H1 (cell line): ENCODE data around the gene ADTRP. TPM values are rescaled to one million over a fixed set of nuclear protein-coding genes. Genes with fewer than 3 reads are reported as not detected.

Source experiments
- CTCF ChIA-PET: fragments of 300-600 bp; sonication (Branson Sonifier 250); formaldehyde crosslinking; loops from one replicate; lab custom pipeline; 2021; ENCODE audit not compliant: partially characterized antibody; lab: Charles Lee
- POLR2A ChIA-PET: fragments of 300-600 bp; sonication (Branson Sonifier 250); formaldehyde crosslinking; loops from one replicate; lab custom pipeline; 2021; ENCODE audit warnings: inconsistent platforms; ENCODE audit not compliant: partially characterized antibody; lab: Charles Lee
- DNase-seq, 2 experiments: peaks; one replicate each; pipeline versions ENCODE4 v3.0.0 to v3.0.0-alpha.2; 2010 to 2022; ENCODE audit warnings: low spot score in 2 of 2, low read depth in 1 of 2, mixed read lengths in 1 of 2
- FAIRE-seq: peaks from 2 replicates; lab custom pipeline; 2011; peaks lifted over from hg19 to GRCh38; lab: Jason Lieb, UNC
- H2AFZ ChIP-seq: 2 replicates; pipeline ENCODE4 v1.8.1; 2012; ENCODE audit warnings: low read length, inconsistent platforms
- H2AK5ac ChIP-seq: 2 replicates; pipeline ENCODE4 v1.6.1; 2013; ENCODE audit warnings: low read depth, low read length
- H2BK120ac ChIP-seq: replicated peaks from 2 replicates; pipeline ENCODE3; 2013; ENCODE audit warnings: low read depth, low read length, inconsistent platforms
- H2BK12ac ChIP-seq: 2 replicates; pipeline ENCODE4 v1.6.1; 2013; ENCODE audit warnings: low read depth, low read length
- H2BK15ac ChIP-seq: 2 replicates; pipeline ENCODE4 v1.6.1; 2013; ENCODE audit warnings: low read length
- H2BK20ac ChIP-seq: 2 replicates; pipeline ENCODE4 v1.6.1; 2013; ENCODE audit warnings: low read length
- H2BK5ac ChIP-seq: 2 replicates; pipeline ENCODE4 v1.6.1; 2013; ENCODE audit warnings: low read depth, low read length
- H3K14ac ChIP-seq: 2 replicates; pipeline ENCODE4 v1.6.1; 2013; ENCODE audit warnings: inconsistent platforms; ENCODE audit not compliant: insufficient read length
- H3K18ac ChIP-seq: 2 replicates; pipeline ENCODE4 v1.6.1; 2013; ENCODE audit warnings: low read length; ENCODE audit errors: extremely low read depth
- H3K23ac ChIP-seq: 2 replicates; pipeline ENCODE4 v1.6.1; 2013; ENCODE audit warnings: inconsistent platforms; ENCODE audit not compliant: insufficient read length
- H3K23me2 ChIP-seq: 2 replicates; pipeline ENCODE4 v1.6.1; 2013; ENCODE audit warnings: low read depth, low read length
- H3K27ac ChIP-seq: 2 replicates; pipeline ENCODE4 v1.6.1; 2011; ENCODE audit warnings: low read depth, low read length, inconsistent platforms
- H3K27me3 ChIP-seq, 4 experiments: replicated peaks in 1 of 4; 1 replicate in 1 of 4; 2 replicates in 3 of 4; pipeline versions ENCODE4 v1.6.1 to v1.8.1; 2011 to 2013; ENCODE audit warnings: low read length in 3 of 4, mild to moderate bottlenecking in 3 of 4, inconsistent platforms in 2 of 4, mixed read lengths in 2 of 4, moderate library complexity in 1 of 4; ENCODE audit not compliant: control insufficient read depth in 3 of 4, insufficient read depth in 3 of 4; ENCODE audit errors: extremely low read depth in 1 of 4
- H3K36me3 ChIP-seq, 4 experiments: 2 replicates each; pipeline versions ENCODE4 v1.6.1 to v1.8.1; 2011 to 2013; ENCODE audit warnings: mild to moderate bottlenecking in 4 of 4, low read length in 3 of 4, moderate library complexity in 2 of 4, control low read depth in 1 of 4, inconsistent platforms in 1 of 4; ENCODE audit not compliant: insufficient read depth in 4 of 4, control insufficient read depth in 2 of 4
- H3K4ac ChIP-seq: replicated peaks from 2 replicates; pipeline ENCODE3; 2013; ENCODE audit warnings: low read length, low read depth, mixed read lengths, inconsistent platforms; ENCODE audit not compliant: insufficient read length
- H3K4me1 ChIP-seq, 4 experiments: replicated peaks in 1 of 4; 1 replicate in 1 of 4; 2 replicates in 3 of 4; pipeline versions ENCODE4 v1.6.1 to v1.8.1; 2011 to 2013; ENCODE audit warnings: low read length in 3 of 4, inconsistent platforms in 2 of 4, mixed read lengths in 1 of 4; ENCODE audit not compliant: insufficient read depth in 4 of 4, control insufficient read depth in 3 of 4
- H3K4me2 ChIP-seq, 2 experiments: 2 replicates each; pipeline versions ENCODE4 v1.6.1 to v1.8.1; 2011 to 2013; ENCODE audit warnings: low read depth in 2 of 2, low read length in 2 of 2, control low read depth in 1 of 2, inconsistent platforms in 1 of 2, mild to moderate bottlenecking in 1 of 2; ENCODE audit not compliant: insufficient read depth in 1 of 2
- H3K4me3 ChIP-seq, 4 experiments: fragments of 200-600, 300-600 bp in 1 of 4; sonication (generic), shearing (Covaris generic), sonication (Bioruptor Twin) in 1 of 4; 2 replicates each; pipeline versions ENCODE4 v1.5.1 to v1.8.1; 2011 to 2016; ENCODE audit warnings: low read length in 4 of 4, low read depth in 3 of 4, control low read depth in 2 of 4, inconsistent platforms in 2 of 4, mild to moderate bottlenecking in 2 of 4, mixed read lengths in 1 of 4, moderate library complexity in 1 of 4; ENCODE audit not compliant: insufficient read depth in 2 of 4; ENCODE audit errors: extremely low read depth in 1 of 4
- H3K56ac ChIP-seq: replicated peaks from 2 replicates; pipeline ENCODE3; 2013; ENCODE audit warnings: low read depth, mild to moderate bottlenecking, mixed read lengths, low read length, inconsistent platforms; ENCODE audit not compliant: insufficient read length
- H3K79me1 ChIP-seq: 2 replicates; pipeline ENCODE4 v1.6.1; 2013; ENCODE audit warnings: low read depth, low read length, control low read depth
- H3K79me2 ChIP-seq, 2 experiments: 2 replicates each; pipeline versions ENCODE4 v1.6.1 to v1.8.1; 2012 to 2013; ENCODE audit warnings: low read length in 2 of 2, mild to moderate bottlenecking in 2 of 2, inconsistent platforms in 1 of 2; ENCODE audit not compliant: insufficient read depth in 2 of 2, control insufficient read depth in 1 of 2
- H3K9ac ChIP-seq, 4 experiments: replicated peaks in 1 of 4; 1 replicate in 1 of 4; 2 replicates in 3 of 4; pipeline versions ENCODE4 v1.6.1 to v1.8.1; 2011 to 2013; ENCODE audit warnings: low read depth in 3 of 4, low read length in 3 of 4, control low read depth in 2 of 4, mild to moderate bottlenecking in 2 of 4, moderate library complexity in 2 of 4, inconsistent platforms in 1 of 4; ENCODE audit errors: extremely low read depth in 1 of 4
- H3K9me3 ChIP-seq, 2 experiments: 2 replicates each; pipeline versions ENCODE4 v1.6.1 to v1.8.1; 2012 to 2013; ENCODE audit warnings: mild to moderate bottlenecking in 2 of 2, moderate library complexity in 2 of 2, control low read depth in 1 of 2, inconsistent platforms in 1 of 2, low read depth in 1 of 2, low read length in 1 of 2, mixed read lengths in 1 of 2; ENCODE audit not compliant: insufficient read depth in 2 of 2
- H4K20me1 ChIP-seq, 2 experiments: replicated peaks in 1 of 2; 2 replicates each; pipeline versions ENCODE3 to v1.8.1; 2011 to 2013; ENCODE audit warnings: inconsistent platforms in 2 of 2, low read length in 2 of 2, mild to moderate bottlenecking in 1 of 2; ENCODE audit not compliant: insufficient read depth in 2 of 2, control insufficient read depth in 1 of 2
- H4K5ac ChIP-seq: 2 replicates; pipeline ENCODE4 v1.6.1; 2013; ENCODE audit warnings: low read length, low read depth, mixed read lengths, inconsistent platforms; ENCODE audit not compliant: insufficient read length
- H4K8ac ChIP-seq: 2 replicates; pipeline ENCODE4 v1.8.0; 2013; ENCODE audit warnings: mild to moderate bottlenecking, moderate library complexity, low read length, inconsistent platforms; ENCODE audit not compliant: insufficient read depth; ENCODE audit errors: extremely low read depth
- H4K91ac ChIP-seq: replicated peaks from 2 replicates; pipeline ENCODE3; 2013; ENCODE audit warnings: low read length, mixed read lengths, inconsistent platforms; ENCODE audit not compliant: insufficient read length
- CHD1 ChIP-seq: IDR thresholded peaks from 2 replicates; pipeline ENCODE4 v1.6.1; 2012; ENCODE audit warnings: low read depth, low read length, improper control_type of control experiment
- CREB1 ChIP-seq: IDR thresholded peaks from 2 replicates; pipeline ENCODE4 v1.6.1; 2012; ENCODE audit warnings: inconsistent platforms
- CTCF ChIP-seq, 3 experiments: IDR thresholded peaks; 1 replicate in 2 of 3; 2 replicates in 1 of 3; pipeline versions ENCODE4 v1.5.1 to v1.6.1; 2011; ENCODE audit warnings: low read length in 3 of 3, mild to moderate bottlenecking in 3 of 3, inconsistent platforms in 2 of 3, low read depth in 1 of 3, moderate library complexity in 1 of 3; ENCODE audit not compliant: insufficient read depth in 1 of 3; ENCODE audit errors: control extremely low read depth in 1 of 3
- MAX ChIP-seq: IDR thresholded peaks from 2 replicates; pipeline ENCODE4 v1.6.1; 2012; ENCODE audit warnings: inconsistent platforms
- SAP30 ChIP-seq: fragments of 300-600 bp; sonication (generic); IDR thresholded peaks from 2 replicates; pipeline ENCODE4 v1.7.1; 2012; ENCODE audit warnings: low read length, moderate library complexity, mild to moderate bottlenecking, inconsistent platforms; ENCODE audit not compliant: insufficient read depth, insufficient replicate concordance
- SRF ChIP-seq: IDR thresholded peaks from 2 replicates; pipeline ENCODE4 v1.6.1; 2011; ENCODE audit warnings: mild to moderate bottlenecking, low read depth, low read length, moderate library complexity
- USF2 ChIP-seq: IDR thresholded peaks from 2 replicates; pipeline ENCODE4 v1.6.1; 2011; ENCODE audit warnings: low read length, improper control_type of control experiment
- YY1 ChIP-seq: IDR thresholded peaks from 2 replicates; pipeline ENCODE4 v1.6.1; 2011; ENCODE audit warnings: low read depth, mild to moderate bottlenecking, low read length
- WGBS, 2 experiments: shearing (Covaris generic) in 1 of 2; methylation state at CpG; one replicate each; pipeline versions ENCODE4 v1.1.6 to v1.1.7; 2013 to 2015; ENCODE audit warnings: low lambda C conversion rate in 2 of 2, mixed read lengths in 2 of 2, inconsistent platforms in 1 of 2, low coverage in 1 of 2, missing lambda C conversion rate in 1 of 2; ENCODE audit not compliant: insufficient replicate concordance in 2 of 2, insufficient coverage in 1 of 2, insufficient read length in 1 of 2; ENCODE audit errors: extremely low coverage in 1 of 2, missing lambda C conversion rate in 1 of 2; 5-methylcytosine and 5-hydroxymethylcytosine counted together
- polyA plus RNA-seq, 7 experiments: library from polyadenylated mRNA; depleted of rRNA in 3 of 7; stranded (reverse) in 5 of 7; unstranded in 2 of 7; fragments of >200 nt in 5 of 7; fragments of 200-250 nt in 2 of 7; gene quantifications; 1 replicate in 5 of 7; 2 replicates in 1 of 7; 4 replicates in 1 of 7; pipeline versions ENCODE4 v1.2.1 to v1.2.3, GENCODE V29; 2011 to 2013; ENCODE audit warnings: missing spikeins in 2 of 7, mixed read lengths in 2 of 7
- total RNA-seq: library from RNA; stranded (reverse); fragmentation: NEBNext Ultra II Directional; extraction: Animal tissue kit (Norgen Biotek cat#: 25700); gene quantifications from 2 replicates; pipeline ENCODE4 v1.2.1, GENCODE V29; 2021

Gene ADTRP
- total and polyA plus RNA-seq, 2 of the 8 experiments (the other 6 are each of a cell fraction or from before 2014, with no cell fraction given): 0.08 to 0.45 TPM

- H2BK120ac ChIP-seq: no peak overlapping the region
- H3K79me2 ChIP-seq: no peaks in the 10 kb centered on the region
- TF ChIP-seq YY1: no peak
- TF ChIP-seq CHD1: no peak
- no peak for TF ChIP-seq SRF
- TF ChIP-seq SAP30: no peak
- no peak for TF ChIP-seq CREB1
- TF ChIP-seq USF2: no peak
- TF ChIP-seq MAX: no peak
- no peak for TF ChIP-seq CTCF (IDR thresholded peaks at IDR 0.05; ENCODE audit: control extremely low read depth in 1 of 3, insufficient read depth in 1 of 3, low read depth in 1 of 3, low read length in 3 of 3)
Measured at GRCh38 chr6:11734861-11735613, 43.6 kb downstream of the ADTRP start.

More at GRCh38 chr6:11734861-11735613, 43.6 kb downstream of the ADTRP start:
- Histone ChIP-seq H4K91ac (no peak overlapping the region), H3K27ac (no peak overlapping the region), H2BK12ac (no peak overlapping the region), H3K18ac (no peak overlapping the region), H2AFZ (0 out of 2 replicates have a peak overlapping the region, but pooled peaks have one; percentile 30), H3K4me2 (no peak overlapping the region), H3K4me1 (no peaks in the 10 kb centered on the region; a peak in 1 of 7 replicates), H2BK20ac (no peak overlapping the region), H2BK15ac (no peak overlapping the region), H4K8ac (no peak overlapping the region), H3K23ac (no peak overlapping the region), H3K36me3 (no peaks in the 10 kb centered on the region), H3K14ac (no peak overlapping the region), H3K4me3 (no peak overlapping the region), H4K5ac (no peak overlapping the region), H2AK5ac (no peak overlapping the region), H3K4ac (no peak overlapping the region), H4K20me1 (no peaks in the 10 kb centered on the region), H3K9me3 (no peaks in the 10 kb centered on the region), H3K27me3 (no peaks in the 10 kb centered on the region; a peak in 1 of 7 replicates), H3K79me1 (no peaks in the 10 kb centered on the region), H2BK5ac (no peak overlapping the region; the same call in 1 of the 2 replicates), H3K23me2 (no peaks in the 10 kb centered on the region; the same call in 1 of the 2 replicates), H3K56ac (no peak overlapping the region), H3K9ac (no peak overlapping the region)
- CTCF ChIA-PET: interaction anchor here (0.6 to 1.1 kb wide), 2 partner anchors 36 to 552 kb away, joined by 3 to 4 read pairs; no protein-coding TSS in a partner anchor
- DNase-seq (no peak), FAIRE-seq (no peak)
- POLR2A ChIA-PET: no interaction called here
- WGBS, 2 experiments: 93% methylated on average over 6 of the region's 6 CpGs; no CpG with 5 or more reads in 1 of the 2 experiments
